Neural progenitor cell (in vitro differentiated cells): ENCODE measurements around the gene NTM. TPM values are rescaled to one million over a fixed set of nuclear protein-coding genes. Genes with fewer than 3 reads are reported as not detected.

Source experiments
- DNase-seq: peaks from one replicate; pipeline ENCODE4 v3.0.0-alpha.2; 2016; ENCODE audit warnings: low spot score
- H2AFZ ChIP-seq: fragments of 200-600 bp; sonication (generic); replicated peaks from 2 replicates; pipeline ENCODE4 v1.6.1; 2016; ENCODE audit warnings: antibody characterized with exemption
- H3F3A ChIP-seq: fragments of 200-600 bp; sonication (generic); 2 replicates; pipeline ENCODE4 v1.6.1; 2016; ENCODE audit warnings: antibody characterized with exemption, low read depth
- H3K27ac ChIP-seq: fragments of 200-600 bp; sonication (generic); 2 replicates; pipeline ENCODE4 v1.5.1; 2016; ENCODE audit warnings: mild to moderate bottlenecking
- H3K27me3 ChIP-seq: fragments of 200-600 bp; sonication (generic); 2 replicates; pipeline ENCODE4 v1.6.1; 2016; ENCODE audit warnings: mild to moderate bottlenecking, moderate library complexity
- H3K36me3 ChIP-seq: fragments of 200-600 bp; sonication (generic); 2 replicates; pipeline ENCODE4 v1.5.1; 2016
- H3K4me1 ChIP-seq: fragments of 200-600 bp; sonication (generic); 2 replicates; pipeline ENCODE4 v1.6.1; 2016; ENCODE audit warnings: mixed run types
- H3K4me2 ChIP-seq: fragments of 200-600 bp; sonication (generic); 2 replicates; pipeline ENCODE4 v1.6.1; 2016
- H3K4me3 ChIP-seq: fragments of 200-600 bp; sonication (generic); 2 replicates; pipeline ENCODE4 v1.5.1; 2016
- H3K79me2 ChIP-seq: fragments of 200-600 bp; sonication (generic); 2 replicates; pipeline ENCODE4 v1.6.1; 2016; ENCODE audit warnings: low read depth
- H3K9ac ChIP-seq: fragments of 200-600 bp; sonication (generic); 2 replicates; pipeline ENCODE4 v1.6.1; 2016
- H3K9me3 ChIP-seq: fragments of 200-600 bp; sonication (generic); 2 replicates; pipeline ENCODE4 v1.5.1; 2016; ENCODE audit warnings: low read depth
- H4K20me1 ChIP-seq: fragments of 200-600 bp; sonication (generic); 2 replicates; pipeline ENCODE4 v1.6.1; 2016; ENCODE audit warnings: low read depth
- H3K27ac Mint-ChIP-seq: 3 replicates; pipeline ENCODE4 v1.8.0; 2021; ENCODE audit warnings: mixed read lengths
- H3K27me3 Mint-ChIP-seq: 2 replicates; pipeline ENCODE4 v1.8.0; 2022; ENCODE audit warnings: low read depth, mild to moderate bottlenecking, inconsistent platforms, moderate library complexity, mixed read lengths; ENCODE audit not compliant: insufficient read depth
- H3K36me3 Mint-ChIP-seq: 3 replicates; pipeline ENCODE4 v1.8.0; 2021; ENCODE audit warnings: mixed read lengths
- H3K4me1 Mint-ChIP-seq: 3 replicates; pipeline ENCODE4 v1.8.0; 2021; ENCODE audit warnings: mixed read lengths
- H3K4me3 Mint-ChIP-seq: 3 replicates; pipeline ENCODE4 v1.8.0; 2021; ENCODE audit warnings: mild to moderate bottlenecking, moderate library complexity, mixed read lengths
- H3K9me3 Mint-ChIP-seq: 3 replicates; pipeline ENCODE4 v1.8.0; 2020; ENCODE audit warnings: mixed read lengths
- CTCF ChIP-seq: fragments of 200-600 bp; sonication (generic); IDR thresholded peaks from 2 replicates; pipeline ENCODE4 v1.5.1; 2017; ENCODE audit warnings: antibody characterized with exemption, mild to moderate bottlenecking
- EZH2 ChIP-seq: fragments of 200-600 bp; sonication (generic); IDR thresholded peaks from 2 replicates; pipeline ENCODE4 v1.6.1; 2017; ENCODE audit warnings: antibody characterized with exemption, mild to moderate bottlenecking, moderate library complexity
- EZH2phosphoT487 ChIP-seq: fragments of 200-600 bp; sonication (generic); IDR thresholded peaks from 2 replicates; pipeline ENCODE4 v1.6.1; 2017; ENCODE audit warnings: antibody characterized with exemption
- total RNA-seq: library from RNA; depleted of rRNA; stranded (reverse); fragments of >200 nt; gene quantifications from 2 replicates; pipeline ENCODE4 v1.2.3, GENCODE V29; 2015; ENCODE audit warnings: low replicate concordance

The NTM gene
- total RNA-seq, 1 donor from 2014 or later, result 4.3 TPM

GRCh38 chr11:131506348-131506747, 135.9 kb downstream of the NTM start:
- H3K27ac ChIP-seq, result no peak overlapping the region

GRCh38 chr11:131510662-131511061, 140.2 kb downstream of the NTM start:
- H3K4me3 ChIP-seq, result no peak overlapping the region
- no peak overlapping the region for H3K9ac ChIP-seq
- H2AFZ ChIP-seq, result no peak overlapping the region
- H3K79me2 ChIP-seq, result no peaks in the 10 kb centered on the region
- Mint-ChIP-seq H3K9me3 (no peaks in the 10 kb centered on the region), H3K4me3 (no peak overlapping the region), H3K27me3 (peaks cover 4% of the 10 kb centered on the region), H3K27ac (no peak overlapping the region), H3K36me3 (no peaks in the 10 kb centered on the region), H3K4me1 (no peaks in the 10 kb centered on the region)
- TF ChIP-seq EZH2phosphoT487 (no peak), EZH2 (no peak), CTCF (no peak)
- H3F3A ChIP-seq, result no peaks in the 10 kb centered on the region
- no peaks in the 10 kb centered on the region for H4K20me1 ChIP-seq
- no peak overlapping the region for H3K4me2 ChIP-seq
- H3K27ac ChIP-seq, result no peak overlapping the region
- no peaks in the 10 kb centered on the region for H3K9me3 ChIP-seq
- H3K36me3 ChIP-seq, result no peaks in the 10 kb centered on the region
- no peaks in the 10 kb centered on the region for H3K4me1 ChIP-seq
- DNase-seq, result no peak
- H3K27me3 ChIP-seq, result no peaks in the 10 kb centered on the region

More at GRCh38 chr11:131506348-131506747, 135.9 kb downstream of the NTM start:
- Histone ChIP-seq H3K79me2 (no peaks in the 10 kb centered on the region), H3K9me3 (no peaks in the 10 kb centered on the region), H3K4me1 (no peaks in the 10 kb centered on the region), H3F3A (no peaks in the 10 kb centered on the region), H3K36me3 (no peaks in the 10 kb centered on the region), H3K27me3 (no peaks in the 10 kb centered on the region), H4K20me1 (no peaks in the 10 kb centered on the region), H2AFZ (no peak overlapping the region), H3K4me2 (no peak overlapping the region), H3K4me3 (no peak overlapping the region), H3K9ac (no peak overlapping the region)
- Mint-ChIP-seq H3K27me3 (peaks cover under 1% of the 10 kb centered on the region), H3K36me3 (no peaks in the 10 kb centered on the region), H3K9me3 (no peaks in the 10 kb centered on the region), H3K4me3 (no peak overlapping the region), H3K4me1 (peaks cover 13% of the 10 kb centered on the region), H3K27ac (no peak overlapping the region)
- DNase-seq, result no peak
- TF ChIP-seq EZH2 (no peak), CTCF (no peak), EZH2phosphoT487 (no peak)

- Mint-ChIP-seq H3K4me1 (no peaks in the 10 kb centered on the region), H3K27ac (no peak overlapping the region), H3K9me3 (no peaks in the 10 kb centered on the region), H3K4me3 (no peak overlapping the region), H3K36me3 (no peaks in the 10 kb centered on the region), H3K27me3 (peaks cover 4% of the 10 kb centered on the region)
- TF ChIP-seq EZH2phosphoT487 (no peak), CTCF (peak; percentile 82), EZH2 (no peak)
- H3K27me3 ChIP-seq, result no peaks in the 10 kb centered on the region
- H3F3A ChIP-seq, result no peaks in the 10 kb centered on the region
- H2AFZ ChIP-seq, result no peak overlapping the region
- no peak overlapping the region for H3K4me3 ChIP-seq
- no peaks in the 10 kb centered on the region for H3K9me3 ChIP-seq
- H4K20me1 ChIP-seq, result no peaks in the 10 kb centered on the region
- no peak overlapping the region for H3K4me2 ChIP-seq
- no peak overlapping the region for H3K9ac ChIP-seq
- no peak overlapping the region for H3K27ac ChIP-seq
- no peaks in the 10 kb centered on the region for H3K79me2 ChIP-seq
- H3K4me1 ChIP-seq, result no peaks in the 10 kb centered on the region
- no peaks in the 10 kb centered on the region for H3K36me3 ChIP-seq
- peak; percentile 72 for DNase-seq
Measured at GRCh38 chr11:131511794-131512193, 141.4 kb downstream of the NTM start.
